GM21423 (cell line): ENCODE data around the gene EXO5.
"Not testable (repeated sequence)": the region's sequence is repeated elsewhere in the genome, so short reads cannot be mapped to it uniquely, and the experiment has no call there.

Experiments
- ATAC-seq: cut with Tn5 transposase; IDR thresholded peaks from one replicate; pipeline ENCODE4 v1.9.1; 2021; ENCODE audit warnings: mild to moderate bottlenecking, moderate library complexity; ENCODE audit not compliant: unreplicated experiment

EXO5 gene

DNA sequence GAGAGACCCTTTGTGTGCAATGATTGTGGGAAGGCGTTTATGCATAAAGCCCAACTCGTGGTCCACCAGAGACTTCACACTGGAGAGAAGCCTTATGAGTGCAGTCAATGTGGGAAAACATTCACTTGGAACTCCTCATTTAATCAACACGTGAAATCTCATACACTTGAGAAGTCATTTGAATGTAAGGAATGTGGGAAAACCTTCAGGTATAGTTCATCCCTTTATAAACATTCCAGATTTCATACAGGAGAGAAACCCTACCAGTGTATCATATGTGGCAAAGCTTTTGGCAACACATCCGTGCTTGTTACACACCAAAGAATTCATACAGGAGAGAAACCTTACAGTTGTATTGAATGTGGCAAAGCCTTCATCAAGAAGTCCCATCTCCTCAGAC lies 38.4 kb downstream of the EXO5 start:
- ATAC-seq: no peak

DNA sequence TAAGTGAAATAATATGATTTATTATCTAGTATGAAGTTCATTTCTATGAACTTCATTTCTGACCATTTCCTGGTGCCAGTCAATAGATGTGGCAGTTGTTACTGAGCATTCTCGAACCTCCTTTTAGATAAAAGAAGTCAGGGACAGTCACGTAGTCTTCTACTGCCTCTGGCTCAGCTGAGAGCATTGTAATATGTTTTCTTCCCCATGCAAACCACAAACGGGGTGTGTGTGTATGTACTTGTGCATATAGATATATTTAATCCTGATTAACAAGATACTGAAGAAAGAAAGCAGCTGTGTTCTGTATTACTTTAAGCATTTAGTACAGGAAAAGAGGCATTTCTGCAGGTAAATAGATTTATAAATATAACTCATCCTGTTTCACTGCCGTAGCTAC lies 44.5 kb downstream of the EXO5 start:
- no peak for ATAC-seq

DNA sequence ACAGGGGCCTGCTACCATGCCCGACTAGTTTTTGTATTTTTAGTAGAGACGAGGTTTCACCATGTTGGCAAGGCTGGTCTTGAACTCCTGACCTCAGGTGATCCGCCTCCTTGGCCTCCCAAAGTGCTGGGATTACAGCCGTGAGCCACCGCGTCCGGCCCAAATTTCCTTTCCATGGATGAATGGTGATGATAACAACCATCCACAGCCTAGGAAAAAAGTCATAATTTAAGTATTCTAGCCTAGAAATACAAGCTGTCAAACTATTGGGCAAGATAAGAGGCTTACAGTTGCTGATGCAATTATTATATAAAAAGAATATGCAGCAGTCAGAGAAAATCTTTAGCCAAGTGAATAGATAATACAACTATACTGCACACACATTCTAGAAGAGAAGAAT lies 46.2 kb downstream of the EXO5 start:
- not testable (repeated sequence) for ATAC-seq

DNA sequence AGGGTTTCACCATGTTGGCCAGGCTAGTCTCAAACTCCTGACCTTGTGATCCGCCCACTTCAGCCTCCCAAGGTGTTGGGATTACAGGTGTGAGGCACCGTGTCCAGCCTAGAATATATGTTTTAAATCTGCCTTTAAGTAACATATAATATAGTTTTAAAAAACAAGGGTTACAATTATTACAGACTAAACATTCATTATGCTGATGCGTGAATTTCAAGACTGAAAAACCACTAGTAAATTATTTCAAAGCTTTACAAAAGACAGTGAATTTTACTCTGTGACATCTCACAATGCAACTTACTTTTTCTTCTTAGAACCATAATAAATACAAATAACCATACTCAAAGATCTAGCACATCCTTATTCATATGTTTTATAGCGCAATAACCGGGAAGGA lies 47.6 kb downstream of the EXO5 start:
- no peak for ATAC-seq

DNA sequence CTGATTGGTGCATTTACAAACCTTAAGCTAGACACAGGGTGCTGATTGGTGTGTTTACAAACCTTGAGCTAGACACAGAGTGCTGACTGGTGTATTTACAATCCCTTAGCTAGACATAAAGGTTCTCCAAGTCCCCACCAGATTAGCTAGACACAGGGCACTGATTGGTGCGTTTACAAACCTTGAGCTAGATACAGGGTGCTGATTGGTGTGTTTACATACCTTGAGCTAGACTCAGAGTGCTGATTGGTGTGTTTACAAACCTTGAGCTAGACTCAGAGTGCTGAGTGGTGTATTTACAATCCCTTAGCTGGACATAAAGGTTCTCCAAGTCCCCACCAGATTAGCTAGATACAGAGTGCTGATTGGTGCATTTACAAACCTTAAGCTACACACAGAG lies 49.7 kb downstream of the EXO5 start:
- not testable (repeated sequence) for ATAC-seq

DNA sequence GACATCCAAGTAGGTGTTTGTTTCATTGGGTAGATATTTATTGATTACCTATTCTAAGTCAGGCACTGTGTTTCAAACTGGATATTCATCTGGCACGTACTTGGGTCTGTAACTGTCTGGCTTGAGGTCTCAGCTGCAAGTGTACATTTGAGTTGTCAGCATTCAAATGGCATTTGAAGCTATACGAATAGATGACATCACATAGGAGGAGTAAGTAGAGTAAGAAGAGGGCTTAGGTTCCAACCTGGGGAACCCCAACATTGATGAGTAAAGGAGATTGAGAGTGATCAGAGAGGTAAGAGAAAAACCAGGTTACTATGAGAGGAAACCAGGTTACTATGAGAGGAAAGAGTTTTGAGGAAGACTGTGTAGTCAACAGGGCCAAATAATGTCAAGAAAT lies 53.6 kb downstream of the EXO5 start:
- ATAC-seq: no peak

DNA sequence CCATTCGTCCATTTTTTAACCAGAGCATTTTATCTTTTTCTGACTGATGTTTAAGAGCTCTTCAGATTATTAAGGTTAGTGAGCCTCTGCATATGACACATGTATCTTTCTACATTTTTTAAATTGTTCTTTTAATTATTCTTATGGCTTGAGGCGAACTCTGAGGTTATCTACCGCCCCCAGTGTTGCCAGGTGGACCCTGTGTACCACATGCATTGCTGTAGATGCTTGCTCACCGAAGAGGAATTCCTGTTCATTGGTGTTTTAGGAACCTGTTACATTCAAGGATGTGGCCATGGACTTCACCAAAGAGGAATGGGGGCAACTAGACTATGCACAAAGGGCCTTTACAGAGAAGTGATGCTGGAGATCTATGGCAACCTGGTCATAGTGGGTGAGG lies 54.7 kb downstream of the EXO5 start:
- no peak for ATAC-seq

DNA sequence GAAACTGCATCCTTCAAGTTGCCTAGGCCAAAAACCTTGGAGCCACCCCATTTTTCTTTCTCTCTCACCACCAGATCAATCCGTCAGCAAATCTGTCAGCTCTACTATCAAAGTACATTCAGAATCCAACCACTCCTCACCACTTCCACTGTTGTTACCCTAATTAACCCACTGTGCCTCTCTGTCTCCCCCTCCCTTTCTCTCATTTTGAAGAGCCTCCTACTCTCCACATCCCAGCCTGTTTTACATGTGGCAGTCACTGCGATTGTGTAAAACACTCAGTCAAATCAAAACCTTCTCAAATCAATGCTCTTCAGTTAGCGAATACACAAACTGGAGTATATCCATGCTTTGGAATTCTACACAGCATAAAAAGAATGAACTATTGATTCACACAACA lies 55.9 kb downstream of the EXO5 start:
- no peak for ATAC-seq

DNA sequence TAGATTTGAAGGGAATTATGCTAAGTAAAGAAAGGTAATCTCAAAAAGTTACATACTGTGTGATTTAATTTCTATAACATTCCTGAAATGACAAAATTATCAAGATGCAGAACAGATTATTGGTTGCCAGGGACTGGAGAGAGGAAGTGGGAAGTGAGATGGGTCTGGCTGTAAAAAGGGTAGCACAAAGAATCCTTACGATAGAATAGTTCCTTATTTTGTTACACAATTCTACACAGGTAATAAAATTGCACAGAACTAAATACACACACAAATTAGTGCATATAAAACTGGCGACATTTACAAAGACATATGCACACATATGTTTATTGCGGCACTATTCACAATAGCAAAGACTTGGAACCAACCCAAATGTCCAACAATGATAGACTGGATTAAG lies 56.3 kb downstream of the EXO5 start:
- ATAC-seq: no peak
